GM23338 (cell line): Measurements from ENCODE around the gene SPTB. TPM values are rescaled to one million over a fixed set of nuclear protein-coding genes. Genes with fewer than 3 reads are reported as not detected.

Experiments
- ATAC-seq: fragments of 200-7000 bp; cut with Tn5 transposase; 3 replicates; pipeline ENCODE4 v1.9.1; 2020
- DNase-seq: peaks from one replicate; pipeline ENCODE4 v3.0.0-alpha.2; 2015; ENCODE audit warnings: low spot score
- H2AFZ ChIP-seq: fragments of 200-600 bp; sonication (generic); 2 replicates; pipeline ENCODE4 v1.8.0; 2016; ENCODE audit warnings: antibody characterized with exemption, mild to moderate bottlenecking, moderate library complexity
- H3F3A ChIP-seq: fragments of 200-600 bp; sonication (generic); replicated peaks from 2 replicates; pipeline ENCODE4 v1.8.0; 2017; ENCODE audit warnings: antibody characterized with exemption, mixed run types, low read depth
- H3K27ac ChIP-seq: fragments of 200-600 bp; sonication (generic); 2 replicates; pipeline ENCODE4 v1.6.1; 2016; ENCODE audit warnings: low read depth
- H3K27me3 ChIP-seq: fragments of 200-600 bp; sonication (generic); 2 replicates; pipeline ENCODE4 v1.8.0; 2016; ENCODE audit warnings: mild to moderate bottlenecking, mixed run types, moderate library complexity; ENCODE audit not compliant: insufficient read depth
- H3K36me3 ChIP-seq: fragments of 200-600 bp; sonication (generic); 2 replicates; pipeline ENCODE4 v1.8.0; 2016; ENCODE audit warnings: mild to moderate bottlenecking; ENCODE audit not compliant: insufficient read depth
- H3K4me1 ChIP-seq: fragments of 200-600 bp; sonication (generic); 2 replicates; pipeline ENCODE4 v1.8.0; 2016; ENCODE audit warnings: mild to moderate bottlenecking, moderate library complexity; ENCODE audit not compliant: insufficient read depth
- H3K4me2 ChIP-seq: fragments of 200-600 bp; sonication (generic); 2 replicates; pipeline ENCODE4 v1.7.1; 2017; ENCODE audit warnings: mixed run types
- H3K4me3 ChIP-seq: fragments of 200-600 bp; sonication (generic); 2 replicates; pipeline ENCODE4 v1.6.1; 2016; ENCODE audit warnings: mixed run types
- H3K79me2 ChIP-seq: fragments of 200-600 bp; sonication (generic); replicated peaks from 2 replicates; pipeline ENCODE4 v1.8.0; 2017; ENCODE audit warnings: mild to moderate bottlenecking; ENCODE audit not compliant: insufficient read depth
- H3K9me2 ChIP-seq: fragments of 200-600 bp; sonication (generic); 2 replicates; pipeline ENCODE4 v1.8.0; 2017; ENCODE audit not compliant: insufficient read depth
- H4K20me1 ChIP-seq: fragments of 200-600 bp; sonication (generic); replicated peaks from 2 replicates; pipeline ENCODE4 v1.8.0; 2017; ENCODE audit warnings: mild to moderate bottlenecking; ENCODE audit not compliant: insufficient read depth
- H3K27ac Mint-ChIP-seq: 2 replicates; pipeline ENCODE4 v1.8.0; 2020; ENCODE audit warnings: inconsistent platforms, mild to moderate bottlenecking, moderate library complexity, mixed read lengths
- H3K27me3 Mint-ChIP-seq: 3 replicates; pipeline ENCODE4 v1.8.0; 2022; ENCODE audit warnings: low read depth, mild to moderate bottlenecking, moderate library complexity, mixed read lengths, inconsistent platforms; ENCODE audit not compliant: insufficient read depth, poor library complexity
- H3K36me3 Mint-ChIP-seq: 3 replicates; pipeline ENCODE4 v1.8.0; 2021; ENCODE audit warnings: low read depth, mild to moderate bottlenecking, inconsistent platforms, moderate library complexity, mixed read lengths
- H3K4me1 Mint-ChIP-seq: 3 replicates; pipeline ENCODE4 v1.8.0; 2020; ENCODE audit warnings: mild to moderate bottlenecking, inconsistent platforms, mixed read lengths
- H3K4me3 Mint-ChIP-seq: 3 replicates; pipeline ENCODE4 v1.8.0; 2021; ENCODE audit warnings: moderate library complexity, mild to moderate bottlenecking, inconsistent platforms, mixed read lengths
- H3K9me3 Mint-ChIP-seq: 3 replicates; pipeline ENCODE4 v1.8.0; 2020; ENCODE audit warnings: moderate library complexity, mild to moderate bottlenecking, inconsistent platforms, mixed read lengths
- CTCF ChIP-seq, 2 experiments: fragments of 200-600 bp in 1 of 2; sonication (generic) in 1 of 2; conservative IDR thresholded peaks; 2 replicates each; pipeline versions ENCODE4 v1.5.1 to v1.6.1; 2016 to 2017; ENCODE audit warnings: antibody characterized with exemption in 2 of 2, low read depth in 2 of 2, mild to moderate bottlenecking in 2 of 2, moderate library complexity in 1 of 2
- ETS1 ChIP-seq: IDR thresholded peaks from 2 replicates; pipeline ENCODE4 v1.6.1; 2016; ENCODE audit warnings: antibody characterized with exemption
- EZH2 ChIP-seq: fragments of 200-600 bp; sonication (generic); IDR thresholded peaks from one replicate; pipeline ENCODE4 v1.8.0; 2017; ENCODE audit warnings: antibody characterized with exemption, mild to moderate bottlenecking, low read depth; ENCODE audit not compliant: unreplicated experiment
- EZH2phosphoT487 ChIP-seq: fragments of 200-600 bp; sonication (generic); IDR thresholded peaks from one replicate; pipeline ENCODE4 v1.8.1; 2018; ENCODE audit warnings: antibody characterized with exemption; ENCODE audit not compliant: unreplicated experiment
- JUNB ChIP-seq: IDR thresholded peaks from one replicate; pipeline ENCODE4 v1.6.1; 2016; ENCODE audit warnings: antibody characterized with exemption; ENCODE audit not compliant: unreplicated experiment
- NANOG ChIP-seq: IDR thresholded peaks from 2 replicates; pipeline ENCODE4 v1.6.1; 2016; ENCODE audit warnings: antibody characterized with exemption, borderline replicate concordance
- POLR2AphosphoS5 ChIP-seq: IDR thresholded peaks from 2 replicates; pipeline ENCODE4 v1.6.1; 2016; ENCODE audit warnings: antibody characterized with exemption, low read depth
- REST ChIP-seq: IDR thresholded peaks from one replicate; pipeline ENCODE4 v1.6.1; 2018; ENCODE audit warnings: antibody characterized with exemption; ENCODE audit not compliant: unreplicated experiment
- ZNF114 ChIP-seq: fragments of 250-450 bp; sonication (Bioruptor Pico); IDR thresholded peaks from 2 replicates; pipeline ENCODE4 v1.5.0; 2020; ENCODE audit warnings: mild to moderate bottlenecking, moderate library complexity
- ZNF331 ChIP-seq: fragments of 250-450 bp; sonication (Bioruptor Pico); IDR thresholded peaks from 2 replicates; pipeline ENCODE4 v1.5.0; 2020; ENCODE audit warnings: low read depth, mild to moderate bottlenecking, moderate library complexity
- polyA plus RNA-seq: library from polyadenylated mRNA; unstranded; fragments of >200 nt; fragmentation: Nextera tagmentation; extraction: Ambion mirVana; gene quantifications from 2 replicates; pipeline ENCODE4 v1.2.1, GENCODE V29; 2016
- total RNA-seq: library from RNA; depleted of rRNA; stranded (reverse); fragments of >200 nt; shearing (Covaris generic); gene quantifications from 2 replicates; pipeline ENCODE4 v1.2.3, GENCODE V29; 2014

Gene SPTB
- total and polyA plus RNA-seq, 2 experiments from 2014 or later: 1.1 to 1.9 TPM

GRCh38 chr14:64868379-64868778 is 11.3 kb downstream of the SPTB start (continued):
- no peak for TF ChIP-seq REST
- no peak for TF ChIP-seq JUNB
- no peak for TF ChIP-seq POLR2AphosphoS5
- no peak for TF ChIP-seq NANOG
- no peak for TF ChIP-seq ETS1
- no peak for TF ChIP-seq CTCF (conservative IDR thresholded peaks at IDR 0.05; ENCODE audit: low read depth in 2 of 2)

- no peak for ATAC-seq
- TF ChIP-seq ZNF331 (CRISPR knock-in tag) (no peak), REST (no peak), ETS1 (no peak), CTCF (conservative IDR thresholded peaks at IDR 0.05; ENCODE audit: low read depth in 2 of 2) (no peak), EZH2 (no peak), ZNF114 (CRISPR knock-in tag) (no peak), EZH2phosphoT487 (no peak), NANOG (no peak), POLR2AphosphoS5 (no peak)
Observed at GRCh38 chr14:64867182-64867581, 12.5 kb downstream of the SPTB start.

More at GRCh38 chr14:64867182-64867581, 12.5 kb downstream of the SPTB start:
- Histone ChIP-seq H3F3A (no peaks in the 10 kb centered on the region), H2AFZ (no peak overlapping the region), H3K4me2 (no peak overlapping the region), H4K20me1 (no peaks in the 10 kb centered on the region), H3K36me3 (no peaks in the 10 kb centered on the region), H3K9me2 (no peaks in the 10 kb centered on the region), H3K79me2 (no peaks in the 10 kb centered on the region), H3K27ac (no peak overlapping the region), H3K4me3 (no peak overlapping the region), H3K27me3 (no peaks in the 10 kb centered on the region), H3K4me1 (peaks cover 7% of the 10 kb centered on the region)
- Mint-ChIP-seq H3K4me3 (no peak overlapping the region), H3K9me3 (no peaks in the 10 kb centered on the region), H3K4me1 (peaks cover 13% of the 10 kb centered on the region), H3K27ac (no peak overlapping the region), H3K27me3 (no peaks in the 10 kb centered on the region), H3K36me3 (no peaks in the 10 kb centered on the region)
- DNase-seq: no peak
